ENCODE measurements around the gene AMBRA1.

DNA sequence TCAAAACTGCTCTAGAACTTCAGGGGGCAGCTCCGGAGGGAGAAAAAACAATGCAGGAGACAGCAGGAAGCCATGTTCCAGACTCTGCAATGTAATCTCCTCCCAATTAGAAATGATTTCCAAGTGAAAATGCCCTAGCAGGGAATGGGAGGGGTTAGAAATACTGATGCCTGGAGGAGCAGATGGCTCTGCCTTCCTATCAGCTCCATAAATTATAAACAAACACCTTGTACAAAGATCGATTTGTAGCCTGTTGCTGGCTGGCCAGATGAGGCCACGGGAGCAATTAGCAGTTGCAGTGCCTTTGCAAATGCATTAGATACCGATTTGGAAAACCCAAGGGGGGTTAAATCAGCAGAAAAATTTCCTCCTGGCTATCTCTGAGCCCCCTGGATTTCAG, 155.6 kb downstream of the AMBRA1 start:
- TF ChIP-seq, protein P1, sequence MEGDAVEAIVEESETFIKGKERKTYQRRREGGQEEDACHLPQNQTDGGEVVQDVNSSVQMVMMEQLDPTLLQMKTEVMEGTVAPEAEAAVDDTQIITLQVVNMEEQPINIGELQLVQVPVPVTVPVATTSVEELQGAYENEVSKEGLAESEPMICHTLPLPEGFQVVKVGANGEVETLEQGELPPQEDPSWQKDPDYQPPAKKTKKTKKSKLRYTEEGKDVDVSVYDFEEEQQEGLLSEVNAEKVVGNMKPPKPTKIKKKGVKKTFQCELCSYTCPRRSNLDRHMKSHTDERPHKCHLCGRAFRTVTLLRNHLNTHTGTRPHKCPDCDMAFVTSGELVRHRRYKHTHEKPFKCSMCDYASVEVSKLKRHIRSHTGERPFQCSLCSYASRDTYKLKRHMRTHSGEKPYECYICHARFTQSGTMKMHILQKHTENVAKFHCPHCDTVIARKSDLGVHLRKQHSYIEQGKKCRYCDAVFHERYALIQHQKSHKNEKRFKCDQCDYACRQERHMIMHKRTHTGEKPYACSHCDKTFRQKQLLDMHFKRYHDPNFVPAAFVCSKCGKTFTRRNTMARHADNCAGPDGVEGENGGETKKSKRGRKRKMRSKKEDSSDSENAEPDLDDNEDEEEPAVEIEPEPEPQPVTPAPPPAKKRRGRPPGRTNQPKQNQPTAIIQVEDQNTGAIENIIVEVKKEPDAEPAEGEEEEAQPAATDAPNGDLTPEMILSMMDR (IDR thresholded peaks at IDR 0.05; ENCODE audit: borderline replicate concordance, extremely low read depth, low read length, poor library complexity, severe bottlenecking): no peak
- no peak for TF ChIP-seq EZH2 (IDR thresholded peaks at IDR 0.05; ENCODE audit: borderline replicate concordance, low read depth, low read length, severe bottlenecking)
